ENCODE results near the gene NHSL2.

NHSL2 gene

GRCh38 chrX:71885099-71885498 is 25.5 kb upstream of the NHSL2 start:
- no peak overlapping the region for H3K27ac ChIP-seq
- CTCF ChIA-PET = no interaction called here
- no peak for DNase-seq (ENCODE audit: low spot score)
- no peak for TF ChIP-seq CTCF (conservative IDR thresholded peaks at IDR 0.05; ENCODE audit: low read depth)
- POLR2A ChIA-PET (ENCODE audit: low non-redundant PET) = no interaction called here

GRCh38 chrX:71895607-71896006 is 15.0 kb upstream of the NHSL2 start:
- no peak overlapping the region for H3K27ac ChIP-seq
- no peak for TF ChIP-seq CTCF (conservative IDR thresholded peaks at IDR 0.05; ENCODE audit: low read depth)
- POLR2A ChIA-PET (ENCODE audit: low non-redundant PET) = no interaction called here
- CTCF ChIA-PET = no interaction called here
- DNase-seq (ENCODE audit: low spot score) = no peak

- H3K27ac ChIP-seq = no peak overlapping the region
- ChIA-PET POLR2A (ENCODE audit: low non-redundant PET) (no interaction called here), CTCF (no interaction called here)
- no peak for DNase-seq (ENCODE audit: low spot score)
- no peak for TF ChIP-seq CTCF (conservative IDR thresholded peaks at IDR 0.05; ENCODE audit: low read depth)
Observed at GRCh38 chrX:71906144-71906543, 4.5 kb upstream of the NHSL2 start.

GRCh38 chrX:71908387-71908786 is 2.3 kb upstream of the NHSL2 start:
- DNase-seq (ENCODE audit: low spot score) = no peak
- no peak for TF ChIP-seq CTCF (conservative IDR thresholded peaks at IDR 0.05; ENCODE audit: low read depth)
- H3K27ac ChIP-seq = no peak overlapping the region
- POLR2A ChIA-PET (ENCODE audit: low non-redundant PET) = no interaction called here
- CTCF ChIA-PET = no interaction called here

GRCh38 chrX:71909956-71910355 is 689 bp upstream of the NHSL2 start:
- ChIA-PET CTCF (no interaction called here), POLR2A (ENCODE audit: low non-redundant PET) (no interaction called here)
- no peak overlapping the region for H3K27ac ChIP-seq
- DNase-seq (ENCODE audit: low spot score) = no peak
- no peak for TF ChIP-seq CTCF (conservative IDR thresholded peaks at IDR 0.05; ENCODE audit: low read depth)

- H3K27ac ChIP-seq = no peak overlapping the region
- POLR2A ChIA-PET (ENCODE audit: low non-redundant PET) = no interaction called here
- DNase-seq (ENCODE audit: low spot score) = no peak
- CTCF ChIA-PET = interaction anchor here (0.6 to 1.2 kb wide), 2 partner anchors 15 to 44 kb away, joined by 3 read pairs; no protein-coding TSS in a partner anchor
- no peak for TF ChIP-seq CTCF (conservative IDR thresholded peaks at IDR 0.05; ENCODE audit: low read depth)
Observed at GRCh38 chrX:71910986-71911730, 513 bp downstream of the NHSL2 start.

Measured in RWPE1 (cell line).